Smooth muscle cell (in vitro differentiated cells): Measurements from ENCODE around the gene SCYGR8. TPM values are rescaled to one million over a fixed set of nuclear protein-coding genes. Genes with fewer than 3 reads are reported as not detected.
A peak's percentile ranks its signal among the peaks of the same experiment; 100 is the strongest.

Experiments used
- DNase-seq: peaks from one replicate; lab custom pipeline; 2025; ENCODE audit not compliant: unreplicated experiment; lab: John Stamatoyannopoulos, UW
- H2AFZ ChIP-seq: fragments of 200-600 bp; sonication (generic); 2 replicates; pipeline ENCODE4 v1.6.0; 2016; ENCODE audit warnings: antibody characterized with exemption, low read depth, mild to moderate bottlenecking
- H3F3A ChIP-seq: fragments of 200-600 bp; sonication (generic); 2 replicates; pipeline ENCODE4 v1.6.0; 2017; ENCODE audit warnings: antibody characterized with exemption, low read depth
- H3K27ac ChIP-seq: fragments of 200-600 bp; sonication (generic); 2 replicates; pipeline ENCODE4 v1.5.1; 2016; ENCODE audit warnings: low read depth, mild to moderate bottlenecking
- H3K27me3 ChIP-seq: fragments of 200-600 bp; sonication (generic); 2 replicates; pipeline ENCODE4 v1.6.1; 2016; ENCODE audit warnings: low read depth, mild to moderate bottlenecking
- H3K36me3 ChIP-seq: fragments of 200-600 bp; sonication (generic); 2 replicates; pipeline ENCODE4 v1.5.1; 2016; ENCODE audit warnings: low read depth
- H3K4me1 ChIP-seq: fragments of 200-600 bp; sonication (generic); 2 replicates; pipeline ENCODE4 v1.5.1; 2016; ENCODE audit warnings: low read depth
- H3K4me2 ChIP-seq: fragments of 200-600 bp; sonication (generic); 2 replicates; pipeline ENCODE4 v1.6.0; 2016; ENCODE audit warnings: mild to moderate bottlenecking
- H3K4me3 ChIP-seq: fragments of 200-600 bp; sonication (generic); 2 replicates; pipeline ENCODE4 v1.5.1; 2016; ENCODE audit warnings: mild to moderate bottlenecking
- H3K79me2 ChIP-seq: fragments of 200-600 bp; sonication (generic); 2 replicates; pipeline ENCODE4 v1.6.0; 2016; ENCODE audit warnings: low read depth, mild to moderate bottlenecking
- H3K9ac ChIP-seq: fragments of 200-600 bp; sonication (generic); 2 replicates; pipeline ENCODE4 v1.6.0; 2016; ENCODE audit warnings: low read depth
- H3K9me3 ChIP-seq: fragments of 200-600 bp; sonication (generic); replicated peaks from 2 replicates; pipeline ENCODE4 v1.5.1; 2016; ENCODE audit warnings: low read depth
- H4K20me1 ChIP-seq: fragments of 200-600 bp; sonication (generic); 2 replicates; pipeline ENCODE4 v1.6.0; 2016; ENCODE audit warnings: low read depth
- CTCF ChIP-seq: fragments of 200-600 bp; sonication (generic); IDR thresholded peaks from 2 replicates; pipeline ENCODE4 v1.5.1; 2017; ENCODE audit warnings: borderline replicate concordance, mild to moderate bottlenecking, antibody characterized with exemption; ENCODE audit not compliant: insufficient read depth, poor library complexity, severe bottlenecking
- WGBS: methylation state at CpG from one replicate; pipeline ENCODE4 v1.1.7; 2016; ENCODE audit warnings: low lambda C conversion rate; 5-methylcytosine and 5-hydroxymethylcytosine counted together
- polyA plus RNA-seq: library from polyadenylated mRNA; unstranded; fragments of >200 nt; fragmentation: Nextera tagmentation; extraction: Ambion mirVana; gene quantifications from 2 replicates; pipeline ENCODE4 v1.2.1, GENCODE V29; 2016
- total RNA-seq: library from RNA; depleted of rRNA; stranded (reverse); fragments of >200 nt; gene quantifications from 2 replicates; pipeline ENCODE4 v1.2.3, GENCODE V29; 2014

SCYGR8 gene
- total and polyA plus RNA-seq, 2 experiments from 2014 or later: not detected

- no peak for DNase-seq
- no peak overlapping the region for H3K4me3 ChIP-seq
- no peaks in the 10 kb centered on the region for H3K36me3 ChIP-seq
- H3K4me1 ChIP-seq: no peaks in the 10 kb centered on the region
- no peak overlapping the region for H2AFZ ChIP-seq
- no peaks in the 10 kb centered on the region for H3K9me3 ChIP-seq
- WGBS: 46% methylated on average over 15 of the region's 15 CpGs
- peak; percentile 21 for TF ChIP-seq CTCF
- no peak overlapping the region for H3K27ac ChIP-seq
- no peaks in the 10 kb centered on the region for H4K20me1 ChIP-seq
- no peaks in the 10 kb centered on the region for H3K79me2 ChIP-seq
- no peaks in the 10 kb centered on the region for H3F3A ChIP-seq
- no peak overlapping the region for H3K9ac ChIP-seq
- no peaks in the 10 kb centered on the region for H3K27me3 ChIP-seq
- H3K4me2 ChIP-seq: no peak overlapping the region
These were observed 28.4 kb downstream of the SCYGR8 start for GRCh38 chr2:227774011-227774624.

- no peaks in the 10 kb centered on the region for H3K36me3 ChIP-seq
- H4K20me1 ChIP-seq: no peaks in the 10 kb centered on the region
These were observed 29.5 kb downstream of the SCYGR8 start for GRCh38 chr2:227774895-227775842.

GRCh38 chr2:227780981-227781615 lies 35.4 kb downstream of the SCYGR8 start:
- TF ChIP-seq CTCF: no peak
- Histone ChIP-seq H3K27ac (no peak overlapping the region), H2AFZ (no peak overlapping the region), H3K36me3 (no peaks in the 10 kb centered on the region), H3K9ac (no peak overlapping the region), H3K9me3 (no peaks in the 10 kb centered on the region), H3K4me1 (peaks cover 4% of the 10 kb centered on the region), H3K4me3 (no peak overlapping the region), H3K27me3 (no peaks in the 10 kb centered on the region), H4K20me1 (no peaks in the 10 kb centered on the region), H3K4me2 (no peak overlapping the region), H3F3A (no peaks in the 10 kb centered on the region), H3K79me2 (no peaks in the 10 kb centered on the region)
- no peak for DNase-seq
- WGBS: 82% methylated on average over 14 of the region's 14 CpGs

More at GRCh38 chr2:227774895-227775842, 29.5 kb downstream of the SCYGR8 start:
- Histone ChIP-seq H3K4me2 (no peak overlapping the region), H3F3A (no peaks in the 10 kb centered on the region), H3K4me3 (no peak overlapping the region), H2AFZ (no peak overlapping the region), H3K27me3 (no peaks in the 10 kb centered on the region), H3K4me1 (no peaks in the 10 kb centered on the region), H3K79me2 (no peaks in the 10 kb centered on the region), H3K9ac (no peak overlapping the region), H3K27ac (no peak overlapping the region), H3K9me3 (no peaks in the 10 kb centered on the region)
- no peak for DNase-seq
- TF ChIP-seq CTCF: no peak
- 83% methylated on average over 6 of the region's 6 CpGs for WGBS
